ENCODE data around the gene ADARB2. TPM values are rescaled to one million over a fixed set of nuclear protein-coding genes. Genes with fewer than 3 reads are reported as not detected.

The ADARB2 gene
- total and polyA plus RNA-seq, 4 experiments from 2014 or later = 13.5 to 14.1 TPM; not detected in 2

GRCh38 chr10:1708746-1709145 is 28.6 kb downstream of the ADARB2 start:
- Histone ChIP-seq H3K27me3 (ENCODE audit: insufficient read depth, low read length) (peaks cover 3% of the 10 kb centered on the region), H3K4me3 (ENCODE audit: low read length in 2 of 2) (no peak overlapping the region), H3K9me3 (ENCODE audit: control insufficient read depth in 1 of 2, low read length in 2 of 2) (no peaks in the 10 kb centered on the region), H3K36me3 (ENCODE audit: insufficient read depth, low read length) (no peaks in the 10 kb centered on the region), H3K4me1 (ENCODE audit: insufficient read depth, low read length) (peaks cover 19% of the 10 kb centered on the region), H3K27ac (ENCODE audit: low read depth, low read length) (no peak overlapping the region)
- Mint-ChIP-seq H3K36me3 (no peaks in the 10 kb centered on the region), H3K4me3 (no peak overlapping the region), H3K9me3 (peaks cover 0 to 26% (median 7%) of the 10 kb centered on the region in 8 donors), H3K27ac (no peak overlapping the region), H3K4me1 (peaks cover 4 to 24% (median 8%) of the 10 kb centered on the region in 4 donors), H3K27me3 (peaks cover 1 to 17% of the 10 kb centered on the region in 2 donors)
- intact Hi-C loops (cut with micrococcal nuclease) = no loop called here
- CTCF ChIA-PET (ENCODE audit: partially characterized antibody) = no interaction called here
- DNase-seq = no peak
- POLR2A ChIA-PET (ENCODE audit: partially characterized antibody) = no interaction called here

GRCh38 chr10:1706711-1707110 is 30.6 kb downstream of the ADARB2 start:
- Mint-ChIP-seq H3K36me3 (no peaks in the 10 kb centered on the region), H3K4me3 (peak overlapping the region in 3 of 8 donors; percentile 13 to 55 (median 43)), H3K27ac (peak overlapping the region in 3 of 7 donors; percentile 9 to 85 (median 67)), H3K27me3 (peaks cover 6 to 12% of the 10 kb centered on the region in 2 donors), H3K4me1 (peaks cover 4 to 24% (median 8%) of the 10 kb centered on the region in 4 donors), H3K9me3 (peaks cover 0 to 36% (median 11%) of the 10 kb centered on the region in 8 donors)
- intact Hi-C loops (cut with micrococcal nuclease) = no loop called here
- Histone ChIP-seq H3K9me3 (ENCODE audit: control insufficient read depth in 1 of 2, low read length in 2 of 2) (no peaks in the 10 kb centered on the region), H3K4me3 (ENCODE audit: low read length in 2 of 2) (no peak overlapping the region), H3K4me1 (ENCODE audit: insufficient read depth, low read length) (peaks cover 19% of the 10 kb centered on the region), H3K36me3 (ENCODE audit: insufficient read depth, low read length) (no peaks in the 10 kb centered on the region), H3K27me3 (ENCODE audit: insufficient read depth, low read length) (peaks cover 3% of the 10 kb centered on the region), H3K27ac (ENCODE audit: low read depth, low read length) (no peak overlapping the region)
- POLR2A ChIA-PET (ENCODE audit: partially characterized antibody) = no interaction called here
- CTCF ChIA-PET (ENCODE audit: partially characterized antibody) = no interaction called here
- DNase-seq = peak in 4 of 5 donors; percentile 13 to 46 (median 24)

- Histone ChIP-seq H3K4me3 (ENCODE audit: low read length in 2 of 2) (no peak overlapping the region), H3K27ac (ENCODE audit: low read depth, low read length) (no peak overlapping the region), H3K36me3 (ENCODE audit: insufficient read depth, low read length) (no peaks in the 10 kb centered on the region), H3K27me3 (ENCODE audit: insufficient read depth, low read length) (peaks cover 3% of the 10 kb centered on the region), H3K4me1 (ENCODE audit: insufficient read depth, low read length) (peaks cover 19% of the 10 kb centered on the region), H3K9me3 (ENCODE audit: control insufficient read depth in 1 of 2, low read length in 2 of 2) (no peaks in the 10 kb centered on the region)
- ChIA-PET CTCF (ENCODE audit: partially characterized antibody) (no interaction called here), POLR2A (ENCODE audit: partially characterized antibody) (no interaction called here)
- Mint-ChIP-seq H3K4me1 (peaks cover 4 to 24% (median 8%) of the 10 kb centered on the region in 4 donors), H3K36me3 (no peaks in the 10 kb centered on the region), H3K4me3 (peak overlapping the region in 1 of 8 donors; percentile 13), H3K9me3 (peaks cover 0 to 37% (median 11%) of the 10 kb centered on the region in 8 donors), H3K27ac (peak overlapping the region in 1 of 7 donors; percentile 48), H3K27me3 (peaks cover 6 to 11% of the 10 kb centered on the region in 2 donors)
- DNase-seq = no peak
- intact Hi-C loops (cut with micrococcal nuclease) = no loop called here
Measured at GRCh38 chr10:1706256-1706655, 31.1 kb downstream of the ADARB2 start.

GRCh38 chr10:1698185-1698584 is 39.1 kb downstream of the ADARB2 start:
- no peak overlapping the region for H3K4me3 Mint-ChIP-seq
- H3K36me3 Mint-ChIP-seq = no peaks in the 10 kb centered on the region
- no peaks in the 10 kb centered on the region for H3K36me3 ChIP-seq (ENCODE audit: insufficient read depth, low read length)
- no peaks in the 10 kb centered on the region for H3K9me3 ChIP-seq (ENCODE audit: control insufficient read depth in 1 of 2, low read length in 2 of 2)
- H3K27me3 Mint-ChIP-seq = peaks cover 9 to 10% of the 10 kb centered on the region in 2 donors
- intact Hi-C loops (cut with micrococcal nuclease) = no loop called here
- DNase-seq = no peak
- H3K27me3 ChIP-seq (ENCODE audit: insufficient read depth, low read length) = no peaks in the 10 kb centered on the region
- CTCF ChIA-PET (ENCODE audit: partially characterized antibody) = no interaction called here
- peaks cover 0 to 14% (median 6%) of the 10 kb centered on the region in 8 donors for H3K9me3 Mint-ChIP-seq
- H3K4me3 ChIP-seq (ENCODE audit: low read length in 2 of 2) = no peak overlapping the region
- no peak overlapping the region for H3K27ac Mint-ChIP-seq
- POLR2A ChIA-PET (ENCODE audit: partially characterized antibody) = no interaction called here
- H3K4me1 Mint-ChIP-seq = no peaks in the 10 kb centered on the region
- no peak overlapping the region for H3K27ac ChIP-seq (ENCODE audit: low read depth, low read length)
- H3K4me1 ChIP-seq (ENCODE audit: insufficient read depth, low read length) = no peaks in the 10 kb centered on the region

GRCh38 chr10:1696106-1696505 is 41.2 kb downstream of the ADARB2 start:
- H3K9me3 Mint-ChIP-seq = peaks cover 0 to 5% (median 1%) of the 10 kb centered on the region in 8 donors
- H3K4me3 ChIP-seq (ENCODE audit: low read length in 2 of 2) = no peak overlapping the region
- no peaks in the 10 kb centered on the region for H3K9me3 ChIP-seq (ENCODE audit: control insufficient read depth in 1 of 2, low read length in 2 of 2)
- no peaks in the 10 kb centered on the region for H3K36me3 Mint-ChIP-seq
- no peaks in the 10 kb centered on the region for H3K36me3 ChIP-seq (ENCODE audit: insufficient read depth, low read length)
- no peak for DNase-seq
- H3K4me1 Mint-ChIP-seq = no peaks in the 10 kb centered on the region
- POLR2A ChIA-PET (ENCODE audit: partially characterized antibody) = no interaction called here
- peaks cover 12 to 13% of the 10 kb centered on the region in 2 donors for H3K27me3 Mint-ChIP-seq
- CTCF ChIA-PET (ENCODE audit: partially characterized antibody) = no interaction called here
- H3K4me1 ChIP-seq (ENCODE audit: insufficient read depth, low read length) = no peaks in the 10 kb centered on the region
- H3K27me3 ChIP-seq (ENCODE audit: insufficient read depth, low read length) = no peaks in the 10 kb centered on the region
- H3K4me3 Mint-ChIP-seq = no peak overlapping the region
- H3K27ac Mint-ChIP-seq = peak overlapping the region in 1 of 7 donors; percentile 9
- no peak overlapping the region for H3K27ac ChIP-seq (ENCODE audit: low read depth, low read length)
- intact Hi-C loops (cut with micrococcal nuclease) = no loop called here

GRCh38 chr10:1690086-1690485 is 47.2 kb downstream of the ADARB2 start:
- peaks cover 0 to 2% (median 0%) of the 10 kb centered on the region in 8 donors for H3K9me3 Mint-ChIP-seq
- Histone ChIP-seq H3K9me3 (ENCODE audit: control insufficient read depth in 1 of 2, low read length in 2 of 2) (no peaks in the 10 kb centered on the region), H3K27me3 (ENCODE audit: insufficient read depth, low read length) (no peaks in the 10 kb centered on the region), H3K27ac (ENCODE audit: low read depth, low read length) (no peak overlapping the region), H3K4me3 (ENCODE audit: low read length in 2 of 2) (no peak overlapping the region), H3K4me1 (ENCODE audit: insufficient read depth, low read length) (no peaks in the 10 kb centered on the region), H3K36me3 (ENCODE audit: insufficient read depth, low read length) (no peaks in the 10 kb centered on the region)
- no peak overlapping the region for H3K27ac Mint-ChIP-seq
- intact Hi-C loops (cut with micrococcal nuclease) = no loop called here
- ChIA-PET CTCF (ENCODE audit: partially characterized antibody) (no interaction called here), POLR2A (ENCODE audit: partially characterized antibody) (no interaction called here)
- H3K4me3 Mint-ChIP-seq = no peak overlapping the region
- no peaks in the 10 kb centered on the region for H3K36me3 Mint-ChIP-seq
- peaks cover 14 to 17% of the 10 kb centered on the region in 2 donors for H3K27me3 Mint-ChIP-seq
- DNase-seq = no peak
- no peaks in the 10 kb centered on the region for H3K4me1 Mint-ChIP-seq

GRCh38 chr10:1688531-1688930 is 48.8 kb downstream of the ADARB2 start:
- no peak overlapping the region for H3K4me3 Mint-ChIP-seq
- CTCF ChIA-PET (ENCODE audit: partially characterized antibody) = no interaction called here
- POLR2A ChIA-PET (ENCODE audit: partially characterized antibody) = no interaction called here

More at GRCh38 chr10:1688531-1688930, 48.8 kb downstream of the ADARB2 start:
- Mint-ChIP-seq H3K27me3 (peaks cover 14 to 17% of the 10 kb centered on the region in 2 donors), H3K36me3 (no peaks in the 10 kb centered on the region), H3K9me3 (peaks cover 0 to 4% (median 0%) of the 10 kb centered on the region in 8 donors), H3K27ac (no peak overlapping the region), H3K4me1 (no peaks in the 10 kb centered on the region)
- no peak overlapping the region for H3K4me3 ChIP-seq (ENCODE audit: low read length in 2 of 2)
- H3K27ac ChIP-seq (ENCODE audit: low read depth, low read length) = no peak overlapping the region
- H3K4me1 ChIP-seq (ENCODE audit: insufficient read depth, low read length) = no peaks in the 10 kb centered on the region
- no peaks in the 10 kb centered on the region for H3K27me3 ChIP-seq (ENCODE audit: insufficient read depth, low read length)
- DNase-seq = no peak
- intact Hi-C loops (cut with micrococcal nuclease) = no loop called here
- no peaks in the 10 kb centered on the region for H3K36me3 ChIP-seq (ENCODE audit: insufficient read depth, low read length)
- no peaks in the 10 kb centered on the region for H3K9me3 ChIP-seq (ENCODE audit: control insufficient read depth in 1 of 2, low read length in 2 of 2)
